Left ventricle myocardium inferior (tissue), 1 donor: ENCODE measurements around the gene B3GAT3. TPM values are rescaled to one million over a fixed set of nuclear protein-coding genes. Genes with fewer than 3 reads are reported as not detected.
A peak's percentile ranks its signal among the peaks of the same experiment; 100 is the strongest.

Source experiments
- DNase-seq: peaks from one replicate; pipeline ENCODE4 v3.0.0-alpha.2; 2020
- H3K27ac ChIP-seq: fragments of 200-600 bp; replicated peaks from 2 replicates; pipeline ENCODE4 v1.8.0; 2021
- H3K27me3 ChIP-seq: fragments of 200-600 bp; 2 replicates; pipeline ENCODE4 v1.8.0; 2021; ENCODE audit warnings: low read depth
- H3K36me3 ChIP-seq: fragments of 200-600 bp; 2 replicates; pipeline ENCODE4 v1.8.0; 2021
- H3K4me1 ChIP-seq: fragments of 200-600 bp; 2 replicates; pipeline ENCODE4 v1.8.0; 2021
- H3K4me3 ChIP-seq: fragments of 200-600 bp; 2 replicates; pipeline ENCODE4 v1.8.0; 2021; ENCODE audit warnings: mild to moderate bottlenecking, moderate library complexity
- H3K9me3 ChIP-seq: fragments of 200-600 bp; replicated peaks from 2 replicates; pipeline ENCODE4 v1.8.0; 2021
- intact Hi-C: fragments of 100-400 bp; cut with micrococcal nuclease; formaldehyde crosslinking; loops from one replicate; pipeline ENCODE4 v1.11.0; 2022
- microRNA-seq: library from miRNA; unstranded; fragments of <30 nt; microRNA quantifications from one replicate; pipeline ENCODE4 v1.2.0, GENCODE V29; 2020
- total RNA-seq: library from RNA; stranded (reverse); fragmentation: NEBNext Ultra II Directional; extraction: Animal tissue kit (Norgen Biotek cat#: 25700); gene quantifications from one replicate; pipeline ENCODE4 v1.2.1, GENCODE V29; 2021
- TF ChIP-seq, protein P1 (sequence below): fragments of 200-600 bp; IDR thresholded peaks from 2 replicates; pipeline ENCODE4 v1.8.0; 2021; ENCODE audit warnings: antibody characterized with exemption, mild to moderate bottlenecking, borderline replicate concordance
- donor health status: DM: no; HTN: yes; CAD: no; lungs with severe emphysema.

The B3GAT3 gene
- total RNA-seq, 1 donor from 2014 or later, result 13.2 TPM

DNA sequence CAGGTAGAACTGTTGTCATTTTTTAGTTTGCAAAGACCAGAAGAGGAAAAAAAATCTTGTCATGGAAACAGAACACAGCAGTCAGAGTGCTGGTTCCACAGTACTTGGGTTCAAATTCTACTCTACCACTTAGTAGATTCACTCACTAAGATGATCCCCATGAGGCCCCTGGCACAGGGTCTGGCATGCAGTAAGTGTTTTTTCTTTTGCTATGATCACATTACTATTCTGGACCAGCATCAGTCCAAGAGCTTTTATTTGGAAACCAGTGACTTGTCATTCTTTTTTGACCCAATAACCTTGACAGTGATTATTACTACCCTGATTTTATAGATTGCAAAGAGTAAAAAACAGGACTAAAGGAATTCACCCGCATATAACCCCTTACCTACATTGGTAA is 52.2 kb downstream of the B3GAT3 start:
- DNase-seq, result no peak
- Histone ChIP-seq H3K36me3 (peaks cover 80% of the 10 kb centered on the region), H3K27ac (peak overlapping the region; percentile 9), H3K9me3 (no peaks in the 10 kb centered on the region), H3K27me3 (no peaks in the 10 kb centered on the region), H3K4me1 (peaks cover 49% of the 10 kb centered on the region), H3K4me3 (no peak overlapping the region)
- intact Hi-C loops, result no loop called here
- TF ChIP-seq, protein P1, sequence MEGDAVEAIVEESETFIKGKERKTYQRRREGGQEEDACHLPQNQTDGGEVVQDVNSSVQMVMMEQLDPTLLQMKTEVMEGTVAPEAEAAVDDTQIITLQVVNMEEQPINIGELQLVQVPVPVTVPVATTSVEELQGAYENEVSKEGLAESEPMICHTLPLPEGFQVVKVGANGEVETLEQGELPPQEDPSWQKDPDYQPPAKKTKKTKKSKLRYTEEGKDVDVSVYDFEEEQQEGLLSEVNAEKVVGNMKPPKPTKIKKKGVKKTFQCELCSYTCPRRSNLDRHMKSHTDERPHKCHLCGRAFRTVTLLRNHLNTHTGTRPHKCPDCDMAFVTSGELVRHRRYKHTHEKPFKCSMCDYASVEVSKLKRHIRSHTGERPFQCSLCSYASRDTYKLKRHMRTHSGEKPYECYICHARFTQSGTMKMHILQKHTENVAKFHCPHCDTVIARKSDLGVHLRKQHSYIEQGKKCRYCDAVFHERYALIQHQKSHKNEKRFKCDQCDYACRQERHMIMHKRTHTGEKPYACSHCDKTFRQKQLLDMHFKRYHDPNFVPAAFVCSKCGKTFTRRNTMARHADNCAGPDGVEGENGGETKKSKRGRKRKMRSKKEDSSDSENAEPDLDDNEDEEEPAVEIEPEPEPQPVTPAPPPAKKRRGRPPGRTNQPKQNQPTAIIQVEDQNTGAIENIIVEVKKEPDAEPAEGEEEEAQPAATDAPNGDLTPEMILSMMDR, result no peak

DNA sequence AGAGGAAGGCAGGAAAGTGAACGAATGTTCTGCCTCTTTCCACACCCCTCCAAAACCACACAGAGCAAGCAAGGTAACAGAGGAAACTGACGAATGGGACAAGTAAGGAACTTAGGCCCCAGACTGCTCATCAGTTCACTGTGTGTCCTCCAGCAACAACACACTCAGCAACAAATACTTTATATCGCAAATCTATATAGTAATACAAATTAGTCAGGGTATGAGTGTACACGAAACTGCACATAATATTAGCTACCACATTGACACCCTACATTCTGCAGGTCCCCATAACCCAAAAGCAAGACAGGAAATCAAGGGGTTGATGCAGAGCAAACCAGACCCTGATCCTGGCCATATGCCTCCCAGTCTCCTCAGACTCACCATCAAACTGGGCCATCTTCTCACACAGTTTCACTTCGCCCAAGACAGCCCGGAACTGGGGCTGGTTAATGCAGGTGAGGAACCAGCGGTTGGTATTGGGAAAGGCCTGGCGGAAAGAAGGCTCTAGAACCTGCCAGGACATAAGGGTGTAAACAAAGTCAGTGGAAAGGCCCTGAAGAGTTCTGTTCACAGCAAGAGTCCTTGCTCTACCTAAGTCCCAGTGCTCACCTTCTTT is 54.7 kb downstream of the B3GAT3 start:
- Histone ChIP-seq H3K4me1 (peaks cover 29% of the 10 kb centered on the region), H3K27me3 (no peaks in the 10 kb centered on the region), H3K4me3 (no peak overlapping the region), H3K27ac (no peak overlapping the region), H3K36me3 (peaks cover 100% of the 10 kb centered on the region), H3K9me3 (no peaks in the 10 kb centered on the region)
- DNase-seq, result no peak
- TF ChIP-seq, protein P1, result no peak
- intact Hi-C loops, result no loop called here

DNA sequence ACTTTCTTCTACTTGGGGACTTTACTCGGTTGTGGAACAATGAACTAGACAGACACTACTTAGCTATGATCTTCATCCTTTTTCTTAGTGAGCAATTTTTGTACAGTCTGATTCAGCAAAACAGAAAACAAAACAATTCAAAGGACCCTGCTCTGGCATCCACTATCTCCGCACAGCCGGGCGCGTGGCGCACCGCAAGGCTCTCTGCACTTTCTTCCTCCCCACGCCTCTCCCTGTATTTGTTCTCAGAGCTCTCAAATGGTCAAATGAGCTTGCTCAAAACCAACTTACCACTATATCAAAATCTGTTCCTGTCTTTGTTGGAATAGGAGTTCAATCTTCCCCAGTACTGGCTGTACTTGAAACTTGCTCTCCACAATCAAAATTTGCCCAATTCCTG is 55.5 kb downstream of the B3GAT3 start:
- Histone ChIP-seq H3K27me3 (no peaks in the 10 kb centered on the region), H3K27ac (no peak overlapping the region), H3K4me3 (no peak overlapping the region), H3K36me3 (peaks cover 98% of the 10 kb centered on the region), H3K9me3 (no peaks in the 10 kb centered on the region), H3K4me1 (peaks cover 22% of the 10 kb centered on the region)
- intact Hi-C loops, result no loop called here
- no peak for DNase-seq
- TF ChIP-seq, protein P1, result no peak

Small RNAs within 50 kb of the gene (microRNA-seq; reads per million reads assigned to microRNA genes)
- gene MIR6747, result 0.94 reads per million

Other genes with a start within 250 kb of the B3GAT3 start
- not detected for gene SCGB1A1, start 203.0 kb downstream of the B3GAT3 start, total RNA-seq
- 290 TPM for gene AHNAK, start 75.2 kb downstream of the B3GAT3 start, total RNA-seq
- 958 TPM for gene EEF1G, start 48.1 kb downstream of the B3GAT3 start, total RNA-seq
- gene TUT1, start 30.5 kb downstream of the B3GAT3 start, total RNA-seq, result 12.5 TPM
- 26.3 TPM for gene MTA2, start 20.1 kb downstream of the B3GAT3 start, total RNA-seq
- gene EML3, start 9.2 kb downstream of the B3GAT3 start, total RNA-seq, result 14.6 TPM
- gene ROM1, start 8.7 kb downstream of the B3GAT3 start, total RNA-seq, result 2.0 TPM
- gene GANAB, start 24.6 kb upstream of the B3GAT3 start, total RNA-seq, result 90.2 TPM
- 10.1 TPM for gene INTS5, start 31.3 kb upstream of the B3GAT3 start, total RNA-seq
- gene C11orf98, start 43.2 kb upstream of the B3GAT3 start, total RNA-seq, result 31.1 TPM
- gene CSKMT, start 43.3 kb upstream of the B3GAT3 start, total RNA-seq, result 5.0 TPM
- 6.9 TPM for gene UQCC3, start 49.7 kb upstream of the B3GAT3 start, total RNA-seq
- 2.1 TPM for gene LBHD1, start 50.3 kb upstream of the B3GAT3 start, total RNA-seq
- 82.3 TPM for gene UBXN1, start 57.1 kb upstream of the B3GAT3 start, total RNA-seq
- 2.7 TPM for gene LRRN4CL, start 67.5 kb upstream of the B3GAT3 start, total RNA-seq
- gene BSCL2, start 85.4 kb upstream of the B3GAT3 start, total RNA-seq, result 18.4 TPM
- not detected for gene GNG3, start 85.7 kb upstream of the B3GAT3 start, total RNA-seq
- 37.6 TPM for gene HNRNPUL2, start 105.5 kb upstream of the B3GAT3 start, total RNA-seq
- 12.9 TPM for gene TTC9C, start 106.5 kb upstream of the B3GAT3 start, total RNA-seq
- 9.5 TPM for gene ZBTB3, start 132.2 kb upstream of the B3GAT3 start, total RNA-seq
- 43.4 TPM for gene POLR2G, start 139.6 kb upstream of the B3GAT3 start, total RNA-seq
- 8.0 TPM for gene TAF6L, start 149.4 kb upstream of the B3GAT3 start, total RNA-seq
- 20.5 TPM for gene TMEM179B, start 165.4 kb upstream of the B3GAT3 start, total RNA-seq
- 24.1 TPM for gene TMEM223, start 170.0 kb upstream of the B3GAT3 start, total RNA-seq
- 43.2 TPM for gene NXF1, start 183.5 kb upstream of the B3GAT3 start, total RNA-seq
- gene STX5, start 210.1 kb upstream of the B3GAT3 start, total RNA-seq, result 16.7 TPM
- not detected for gene TEX54, start 210.9 kb upstream of the B3GAT3 start, total RNA-seq
- gene WDR74, start 217.6 kb upstream of the B3GAT3 start, total RNA-seq, result 24.3 TPM